Measurements from ENCODE around the gene DLX6. TPM values are rescaled to one million over a fixed set of nuclear protein-coding genes. Genes with fewer than 3 reads are reported as not detected.

The DLX6 gene
- total RNA-seq, 3 donors from 2014 or later (not counting 1 experiment from before 2014, with no cell fraction given): not detected

DNA sequence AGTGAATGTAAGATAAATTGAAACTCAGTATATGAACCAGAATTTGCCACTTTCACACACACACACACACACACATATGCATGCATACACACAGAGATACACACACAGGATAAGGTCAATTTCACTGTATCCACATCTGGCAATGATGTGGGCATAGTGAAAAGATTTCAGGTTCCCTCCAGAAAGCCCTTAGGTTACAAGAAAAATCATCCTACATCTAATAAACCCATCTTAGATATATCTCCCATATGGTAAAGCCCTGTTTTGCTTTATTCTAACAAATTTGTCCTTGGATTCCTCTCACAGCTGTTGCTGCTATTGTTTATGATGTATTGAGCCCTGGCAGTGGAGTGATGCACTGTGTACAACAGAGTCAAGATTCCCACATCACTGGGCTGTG is 27.9 kb upstream of the DLX6 start:
- no peaks in the 10 kb centered on the region for H3K4me1 ChIP-seq (ENCODE audit: control insufficient read depth, insufficient read depth, low read length)
- no peak for TF ChIP-seq CTCF (IDR thresholded peaks at IDR 0.05)
- H3K9me3 ChIP-seq (ENCODE audit: control insufficient read depth, insufficient read depth, low read length): no peaks in the 10 kb centered on the region
- H3K36me3 ChIP-seq (ENCODE audit: control insufficient read depth, insufficient read depth, low read length): no peaks in the 10 kb centered on the region
- H3K27ac ChIP-seq (ENCODE audit: low read length): no peak overlapping the region
- ATAC-seq (no peak), DNase-seq (no peak)
- no peaks in the 10 kb centered on the region for H3K9me3 Mint-ChIP-seq
- no peak overlapping the region for H3K4me3 Mint-ChIP-seq
- H3K4me3 ChIP-seq (ENCODE audit: low read length): no peak overlapping the region
- intact Hi-C loops (cut with micrococcal nuclease): no loop called here
- H3K27me3 Mint-ChIP-seq (ENCODE audit: low read depth in 2 of 2): peaks cover 30 to 35% of the 10 kb centered on the region in 2 donors
- no peaks in the 10 kb centered on the region for H3K36me3 Mint-ChIP-seq
- no peak overlapping the region for H3K27ac Mint-ChIP-seq
- H3K27me3 ChIP-seq (ENCODE audit: control insufficient read depth, insufficient read depth, low read length): peaks cover under 1% of the 10 kb centered on the region
- H3K4me1 Mint-ChIP-seq: no peaks in the 10 kb centered on the region

- H3K9me3 Mint-ChIP-seq: no peaks in the 10 kb centered on the region
- Histone ChIP-seq H3K27me3 (ENCODE audit: control insufficient read depth, insufficient read depth, low read length) (peaks cover 3% of the 10 kb centered on the region), H3K9me3 (ENCODE audit: control insufficient read depth, insufficient read depth, low read length) (no peaks in the 10 kb centered on the region), H3K27ac (ENCODE audit: low read length) (no peak overlapping the region), H3K36me3 (ENCODE audit: control insufficient read depth, insufficient read depth, low read length) (no peaks in the 10 kb centered on the region), H3K4me3 (ENCODE audit: low read length) (no peak overlapping the region), H3K4me1 (ENCODE audit: control insufficient read depth, insufficient read depth, low read length) (no peaks in the 10 kb centered on the region)
- no peaks in the 10 kb centered on the region for H3K36me3 Mint-ChIP-seq
- H3K27ac Mint-ChIP-seq: no peak overlapping the region
- intact Hi-C loops (cut with micrococcal nuclease): no loop called here
- DNase-seq (no peak), ATAC-seq (no peak)
- no peaks in the 10 kb centered on the region for H3K4me1 Mint-ChIP-seq
- TF ChIP-seq CTCF (IDR thresholded peaks at IDR 0.05): no peak
- H3K4me3 Mint-ChIP-seq: no peak overlapping the region
- H3K27me3 Mint-ChIP-seq (ENCODE audit: low read depth in 2 of 2): peaks cover 26 to 35% of the 10 kb centered on the region in 2 donors
- WGBS (ENCODE audit: insufficient coverage): 91% methylated on average over 2 of the region's 2 CpGs
Observed at GRCh38 chr7:96979551-96980276, 25.6 kb upstream of the DLX6 start.

- Histone ChIP-seq H3K36me3 (ENCODE audit: control insufficient read depth, insufficient read depth, low read length) (no peaks in the 10 kb centered on the region), H3K27ac (ENCODE audit: low read length) (no peak overlapping the region), H3K9me3 (ENCODE audit: control insufficient read depth, insufficient read depth, low read length) (no peaks in the 10 kb centered on the region), H3K4me1 (ENCODE audit: control insufficient read depth, insufficient read depth, low read length) (no peaks in the 10 kb centered on the region), H3K4me3 (ENCODE audit: low read length) (no peak overlapping the region), H3K27me3 (ENCODE audit: control insufficient read depth, insufficient read depth, low read length) (peaks cover 9% of the 10 kb centered on the region)
- 100% methylated on average over 1 of the region's 1 CpG for WGBS (ENCODE audit: insufficient coverage)
- intact Hi-C loops (cut with micrococcal nuclease): no loop called here
- Mint-ChIP-seq H3K4me3 (no peak overlapping the region), H3K9me3 (no peaks in the 10 kb centered on the region), H3K36me3 (no peaks in the 10 kb centered on the region), H3K27me3 (ENCODE audit: low read depth in 2 of 2) (peaks cover 21 to 57% of the 10 kb centered on the region in 2 donors), H3K4me1 (no peaks in the 10 kb centered on the region), H3K27ac (no peak overlapping the region)
- ATAC-seq (no peak), DNase-seq (no peak)
- TF ChIP-seq CTCF (IDR thresholded peaks at IDR 0.05): no peak
Observed at GRCh38 chr7:96982586-96982985, 22.8 kb upstream of the DLX6 start.

GRCh38 chr7:96985992-96986391 is 19.4 kb upstream of the DLX6 start:
- no peaks in the 10 kb centered on the region for H3K9me3 ChIP-seq (ENCODE audit: control insufficient read depth, insufficient read depth, low read length)
- Mint-ChIP-seq H3K27ac (no peak overlapping the region), H3K4me3 (no peak overlapping the region), H3K9me3 (no peaks in the 10 kb centered on the region), H3K27me3 (ENCODE audit: low read depth in 2 of 2) (peaks cover 34 to 83% of the 10 kb centered on the region in 2 donors), H3K36me3 (no peaks in the 10 kb centered on the region), H3K4me1 (no peaks in the 10 kb centered on the region)
- ATAC-seq: no peak
- DNase-seq: no peak
- H3K4me3 ChIP-seq (ENCODE audit: low read length): no peak overlapping the region
- intact Hi-C loops (cut with micrococcal nuclease): no loop called here
- WGBS (ENCODE audit: insufficient coverage): no CpG with 5 or more reads among the region's 1 CpG
- H3K4me1 ChIP-seq (ENCODE audit: control insufficient read depth, insufficient read depth, low read length): no peaks in the 10 kb centered on the region
- H3K36me3 ChIP-seq (ENCODE audit: control insufficient read depth, insufficient read depth, low read length): no peaks in the 10 kb centered on the region
- H3K27ac ChIP-seq (ENCODE audit: low read length): no peak overlapping the region
- peaks cover 20% of the 10 kb centered on the region for H3K27me3 ChIP-seq (ENCODE audit: control insufficient read depth, insufficient read depth, low read length)
- no peak for TF ChIP-seq CTCF (IDR thresholded peaks at IDR 0.05)

Data from natural killer cell (primary cell).